ENCODE data around the gene LCN10. TPM values are rescaled to one million over a fixed set of nuclear protein-coding genes. Genes with fewer than 3 reads are reported as not detected.

The LCN10 gene
- total and polyA plus RNA-seq, 2 of the 13 experiments (the other 11 are each of a cell fraction or from before 2014, with no cell fraction given) = 0.53 to 0.61 TPM

DNA sequence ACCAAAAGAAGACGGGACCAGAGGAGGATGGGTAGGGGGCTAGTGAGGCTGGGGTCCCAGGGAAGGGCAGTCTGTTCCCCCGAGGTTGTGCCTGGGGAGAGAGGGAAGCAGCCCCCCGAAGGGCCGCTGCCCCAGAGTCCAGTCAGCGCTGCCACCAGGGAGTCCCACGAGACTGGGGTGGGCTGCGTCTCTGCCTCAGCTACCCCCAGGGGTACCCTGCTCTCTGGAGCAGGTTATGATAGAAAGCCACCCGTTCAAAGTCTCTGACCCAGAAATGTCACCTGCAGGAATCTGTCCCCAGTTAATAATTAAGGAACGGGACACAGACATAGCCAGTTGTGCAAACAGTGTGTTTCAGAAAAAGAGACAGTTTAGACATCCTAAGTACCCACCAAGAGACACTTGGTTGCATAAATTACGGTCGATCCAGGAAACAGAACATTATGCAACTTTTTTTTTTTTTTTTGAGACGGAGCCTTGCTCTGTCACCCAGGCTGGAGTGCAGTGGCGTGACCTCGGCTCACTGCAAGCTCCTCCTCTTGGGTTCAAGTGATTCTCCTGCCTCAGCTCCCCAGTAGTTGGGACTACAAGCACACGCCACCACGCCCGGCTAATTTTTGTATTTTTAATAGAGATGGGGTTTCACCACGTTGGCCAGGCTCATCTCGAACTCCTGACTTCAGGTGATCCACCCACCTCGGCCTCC is 44.8 kb downstream of the LCN10 start (continued):
- TF ChIP-seq KLF16 (CRISPR knock-in tag; IDR thresholded peaks at IDR 0.05) (no peak), BCL6 (CRISPR knock-in tag; IDR thresholded peaks at IDR 0.05) (peak; percentile 99), NFIC (IDR thresholded peaks at IDR 0.05; ENCODE audit: low read length) (0 out of 2 replicates have a peak, but pooled peaks have one; percentile 34), GTF2F1 (IDR thresholded peaks at IDR 0.05; ENCODE audit: low read length) (no peak), RFXANK (CRISPR knock-in tag; IDR thresholded peaks at IDR 0.05) (no peak), MIER2 (CRISPR knock-in tag; IDR thresholded peaks at IDR 0.05) (no peak), SIN3A (IDR thresholded peaks at IDR 0.05; ENCODE audit: borderline replicate concordance, low read depth, low read length) (no peak), ISL2 (CRISPR knock-in tag; IDR thresholded peaks at IDR 0.05) (peak; percentile 28; the same call in 1 of the 2 replicates), ZMAT3 (CRISPR knock-in tag; conservative IDR thresholded peaks at IDR 0.05) (no peak; the same call in 1 of the 2 replicates), SNRNP70 (IDR thresholded peaks at IDR 0.05; ENCODE audit: low read depth, low read length) (no peak), SALL1 (CRISPR knock-in tag; IDR thresholded peaks at IDR 0.05) (peak; percentile 8; the same call in 1 of the 2 replicates), CHD4 (IDR thresholded peaks at IDR 0.05; ENCODE audit: borderline replicate concordance, low read length) (0 out of 2 replicates have a peak, but pooled peaks have one; percentile 70), EEA1 (CRISPR knock-in tag; IDR thresholded peaks at IDR 0.05; ENCODE audit: borderline replicate concordance) (no peak), RBM39 (IDR thresholded peaks at IDR 0.05; ENCODE audit: low read depth, low read length, poor library complexity, severe bottlenecking) (no peak), HDAC1 (CRISPR knock-in tag; IDR thresholded peaks at IDR 0.05) (0 out of 2 replicates have a peak, but pooled peaks have one; percentile 51), AKAP8 (CRISPR knock-in tag; IDR thresholded peaks at IDR 0.05) (no peak)
- TF ChIP-seq, protein P1, sequence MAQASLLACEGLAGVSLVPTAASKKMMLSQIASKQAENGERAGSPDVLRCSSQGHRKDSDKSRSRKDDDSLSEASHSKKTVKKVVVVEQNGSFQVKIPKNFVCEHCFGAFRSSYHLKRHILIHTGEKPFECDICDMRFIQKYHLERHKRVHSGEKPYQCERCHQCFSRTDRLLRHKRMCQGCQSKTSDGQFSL (CRISPR knock-in tag; IDR thresholded peaks at IDR 0.05) = no peak
- TF ChIP-seq, protein P2, sequence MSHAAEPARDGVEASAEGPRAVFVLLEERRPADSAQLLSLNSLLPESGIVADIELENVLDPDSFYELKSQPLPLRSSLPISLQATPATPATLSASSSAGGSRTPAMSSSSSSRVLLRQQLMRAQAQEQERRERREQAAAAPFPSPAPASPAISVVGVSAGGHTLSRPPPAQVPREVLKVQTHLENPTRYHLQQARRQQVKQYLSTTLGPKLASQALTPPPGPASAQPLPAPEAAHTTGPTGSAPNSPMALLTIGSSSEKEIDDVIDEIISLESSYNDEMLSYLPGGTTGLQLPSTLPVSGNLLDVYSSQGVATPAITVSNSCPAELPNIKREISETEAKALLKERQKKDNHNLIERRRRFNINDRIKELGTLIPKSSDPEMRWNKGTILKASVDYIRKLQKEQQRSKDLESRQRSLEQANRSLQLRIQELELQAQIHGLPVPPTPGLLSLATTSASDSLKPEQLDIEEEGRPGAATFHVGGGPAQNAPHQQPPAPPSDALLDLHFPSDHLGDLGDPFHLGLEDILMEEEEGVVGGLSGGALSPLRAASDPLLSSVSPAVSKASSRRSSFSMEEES (CRISPR knock-in tag; IDR thresholded peaks at IDR 0.05) = peak; percentile 50; the same call in 1 of the 2 replicates
- TF ChIP-seq, protein P3, sequence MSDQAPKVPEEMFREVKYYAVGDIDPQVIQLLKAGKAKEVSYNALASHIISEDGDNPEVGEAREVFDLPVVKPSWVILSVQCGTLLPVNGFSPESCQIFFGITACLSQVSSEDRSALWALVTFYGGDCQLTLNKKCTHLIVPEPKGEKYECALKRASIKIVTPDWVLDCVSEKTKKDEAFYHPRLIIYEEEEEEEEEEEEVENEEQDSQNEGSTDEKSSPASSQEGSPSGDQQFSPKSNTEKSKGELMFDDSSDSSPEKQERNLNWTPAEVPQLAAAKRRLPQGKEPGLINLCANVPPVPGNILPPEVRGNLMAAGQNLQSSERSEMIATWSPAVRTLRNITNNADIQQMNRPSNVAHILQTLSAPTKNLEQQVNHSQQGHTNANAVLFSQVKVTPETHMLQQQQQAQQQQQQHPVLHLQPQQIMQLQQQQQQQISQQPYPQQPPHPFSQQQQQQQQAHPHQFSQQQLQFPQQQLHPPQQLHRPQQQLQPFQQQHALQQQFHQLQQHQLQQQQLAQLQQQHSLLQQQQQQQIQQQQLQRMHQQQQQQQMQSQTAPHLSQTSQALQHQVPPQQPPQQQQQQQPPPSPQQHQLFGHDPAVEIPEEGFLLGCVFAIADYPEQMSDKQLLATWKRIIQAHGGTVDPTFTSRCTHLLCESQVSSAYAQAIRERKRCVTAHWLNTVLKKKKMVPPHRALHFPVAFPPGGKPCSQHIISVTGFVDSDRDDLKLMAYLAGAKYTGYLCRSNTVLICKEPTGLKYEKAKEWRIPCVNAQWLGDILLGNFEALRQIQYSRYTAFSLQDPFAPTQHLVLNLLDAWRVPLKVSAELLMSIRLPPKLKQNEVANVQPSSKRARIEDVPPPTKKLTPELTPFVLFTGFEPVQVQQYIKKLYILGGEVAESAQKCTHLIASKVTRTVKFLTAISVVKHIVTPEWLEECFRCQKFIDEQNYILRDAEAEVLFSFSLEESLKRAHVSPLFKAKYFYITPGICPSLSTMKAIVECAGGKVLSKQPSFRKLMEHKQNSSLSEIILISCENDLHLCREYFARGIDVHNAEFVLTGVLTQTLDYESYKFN (CRISPR knock-in tag; conservative IDR thresholded peaks at IDR 0.05) = peak; percentile 74
- TF ChIP-seq, protein P4, sequence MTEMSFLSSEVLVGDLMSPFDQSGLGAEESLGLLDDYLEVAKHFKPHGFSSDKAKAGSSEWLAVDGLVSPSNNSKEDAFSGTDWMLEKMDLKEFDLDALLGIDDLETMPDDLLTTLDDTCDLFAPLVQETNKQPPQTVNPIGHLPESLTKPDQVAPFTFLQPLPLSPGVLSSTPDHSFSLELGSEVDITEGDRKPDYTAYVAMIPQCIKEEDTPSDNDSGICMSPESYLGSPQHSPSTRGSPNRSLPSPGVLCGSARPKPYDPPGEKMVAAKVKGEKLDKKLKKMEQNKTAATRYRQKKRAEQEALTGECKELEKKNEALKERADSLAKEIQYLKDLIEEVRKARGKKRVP (CRISPR knock-in tag; IDR thresholded peaks at IDR 0.05) = peak in 1 of 2 experiments; percentile 41; a peak in 2 of 4 replicates
- TF ChIP-seq, protein P5, sequence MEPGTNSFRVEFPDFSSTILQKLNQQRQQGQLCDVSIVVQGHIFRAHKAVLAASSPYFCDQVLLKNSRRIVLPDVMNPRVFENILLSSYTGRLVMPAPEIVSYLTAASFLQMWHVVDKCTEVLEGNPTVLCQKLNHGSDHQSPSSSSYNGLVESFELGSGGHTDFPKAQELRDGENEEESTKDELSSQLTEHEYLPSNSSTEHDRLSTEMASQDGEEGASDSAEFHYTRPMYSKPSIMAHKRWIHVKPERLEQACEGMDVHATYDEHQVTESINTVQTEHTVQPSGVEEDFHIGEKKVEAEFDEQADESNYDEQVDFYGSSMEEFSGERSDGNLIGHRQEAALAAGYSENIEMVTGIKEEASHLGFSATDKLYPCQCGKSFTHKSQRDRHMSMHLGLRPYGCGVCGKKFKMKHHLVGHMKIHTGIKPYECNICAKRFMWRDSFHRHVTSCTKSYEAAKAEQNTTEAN (CRISPR knock-in tag; conservative IDR thresholded peaks at IDR 0.05) = peak; percentile 94
